ENCODE results near the gene CHD5.

The CHD5 gene

GRCh38 chr1:6200188-6200809 lies 20.2 kb upstream of the CHD5 start:
- DNase-seq (ENCODE audit: low spot score): no peak

- peak; percentile 99 for DNase-seq (ENCODE audit: low spot score)
Observed at GRCh38 chr1:6199298-6200187, 19.4 kb upstream of the CHD5 start, which contains the start of gene RPL22. Gene RPL22, minus strand, starts transcription at chr1:6199595. Its CDS starts 22 bp downstream, at chr1:6199573.

- no peak for DNase-seq (ENCODE audit: low spot score)
Observed at GRCh38 chr1:6198646-6199297, 18.7 kb upstream of the CHD5 start.

GRCh38 chr1:6197746-6198427 lies 17.8 kb upstream of the CHD5 start:
- DNase-seq (ENCODE audit: low spot score): no peak

- no peak for DNase-seq (ENCODE audit: low spot score)
Observed at GRCh38 chr1:6191968-6192367, 11.8 kb upstream of the CHD5 start.

GRCh38 chr1:6188466-6188865 lies 8.3 kb upstream of the CHD5 start:
- no peak for DNase-seq (ENCODE audit: low spot score)

GRCh38 chr1:6185635-6186382 lies 5.7 kb upstream of the CHD5 start:
- no peak for DNase-seq (ENCODE audit: low spot score)

GRCh38 chr1:6185151-6185550 lies 5.0 kb upstream of the CHD5 start:
- DNase-seq (ENCODE audit: low spot score): no peak

GRCh38 chr1:6184083-6184783 lies 4.1 kb upstream of the CHD5 start:
- DNase-seq (ENCODE audit: low spot score): no peak

GRCh38 chr1:6183520-6183989 lies 3.4 kb upstream of the CHD5 start:
- peak; percentile 43 for DNase-seq (ENCODE audit: low spot score)

GRCh38 chr1:6181347-6181770 lies 1.2 kb upstream of the CHD5 start:
- no peak for DNase-seq (ENCODE audit: low spot score)

- DNase-seq (ENCODE audit: low spot score): no peak
Observed at GRCh38 chr1:6180707-6181311, 688 bp upstream of the CHD5 start.

- DNase-seq (ENCODE audit: low spot score): no peak
Observed at GRCh38 chr1:6179564-6180175, 451 bp downstream of the CHD5 start.

GRCh38 chr1:6178751-6179563 lies 1.2 kb downstream of the CHD5 start:
- DNase-seq (ENCODE audit: low spot score): no peak

- DNase-seq (ENCODE audit: low spot score): no peak
Observed at GRCh38 chr1:6177681-6178380, 2.3 kb downstream of the CHD5 start.

- DNase-seq (ENCODE audit: low spot score): no peak
Observed at GRCh38 chr1:6176779-6177178, 3.3 kb downstream of the CHD5 start.

GRCh38 chr1:6175411-6175828 lies 4.7 kb downstream of the CHD5 start:
- no peak for DNase-seq (ENCODE audit: low spot score)
